Upper lobe of right lung (tissue), 1 donor: ENCODE data around the gene HSPG2. TPM values are rescaled to one million over a fixed set of nuclear protein-coding genes. Genes with fewer than 3 reads are reported as not detected.

Source experiments
- ATAC-seq: fragments of 200-7000 bp; cut with Tn5 transposase; one replicate; pipeline ENCODE4 v1.9.1; 2020; ENCODE audit warnings: mild to moderate bottlenecking, moderate library complexity
- DNase-seq: peaks from one replicate; pipeline ENCODE4 v3.0.0-alpha.2; 2020
- H3K27ac ChIP-seq: fragments of 200-600 bp; one replicate; pipeline ENCODE4 v1.8.0; 2022
- H3K27me3 ChIP-seq: fragments of 200-600 bp; one replicate; pipeline ENCODE4 v1.8.0; 2022; ENCODE audit warnings: mild to moderate bottlenecking
- H3K36me3 ChIP-seq: fragments of 200-600 bp; one replicate; pipeline ENCODE4 v1.8.0; 2022
- H3K4me1 ChIP-seq: fragments of 200-600 bp; one replicate; pipeline ENCODE4 v1.8.0; 2022
- H3K4me3 ChIP-seq: fragments of 200-600 bp; one replicate; pipeline ENCODE4 v1.8.0; 2022; ENCODE audit warnings: mild to moderate bottlenecking
- H3K9me3 ChIP-seq: fragments of 200-600 bp; one replicate; pipeline ENCODE4 v1.8.0; 2022
- CTCF ChIP-seq: fragments of 200-600 bp; IDR thresholded peaks from one replicate; pipeline ENCODE4 v1.8.0; 2022; ENCODE audit warnings: antibody characterized with exemption
- intact Hi-C: fragments of 100-400 bp; cut with DNase I; formaldehyde crosslinking; loops from one replicate; pipeline ENCODE4 v1.11.0; 2022
- total RNA-seq: library from RNA; stranded (reverse); fragmentation: NEBNext Ultra II Directional; extraction: Animal tissue kit (Norgen Biotek cat#: 25700); gene quantifications from one replicate; pipeline ENCODE4 v1.2.1, GENCODE V29; 2021
- donor health status: DM: no; HTN: yes; CAD: no; lungs with severe emphysema.

HSPG2 gene
- total RNA-seq, 1 donor from 2014 or later: 393 TPM

- DNase-seq: no peak
- peaks cover 73% of the 10 kb centered on the region for H3K36me3 ChIP-seq
Measured at GRCh38 chr1:21886486-21887215, 50.5 kb downstream of the HSPG2 start.

GRCh38 chr1:21885236-21886037 is 51.7 kb downstream of the HSPG2 start:
- TF ChIP-seq CTCF: no peak
- no peak for ATAC-seq
- Histone ChIP-seq H3K4me1 (no peaks in the 10 kb centered on the region), H3K27ac (no peak overlapping the region), H3K9me3 (no peaks in the 10 kb centered on the region), H3K36me3 (peaks cover 78% of the 10 kb centered on the region), H3K27me3 (no peaks in the 10 kb centered on the region), H3K4me3 (no peak overlapping the region)
- intact Hi-C loops: no loop called here
- no peak for DNase-seq

More at GRCh38 chr1:21886486-21887215, 50.5 kb downstream of the HSPG2 start:
- no peak overlapping the region for H3K4me3 ChIP-seq
- H3K9me3 ChIP-seq: no peaks in the 10 kb centered on the region
- no peaks in the 10 kb centered on the region for H3K4me1 ChIP-seq
- intact Hi-C loops: no loop called here
- no peaks in the 10 kb centered on the region for H3K27me3 ChIP-seq
- TF ChIP-seq CTCF: no peak
- H3K27ac ChIP-seq: no peak overlapping the region
- ATAC-seq: peak; percentile 56

- TF ChIP-seq CTCF: no peak
- Histone ChIP-seq H3K9me3 (no peaks in the 10 kb centered on the region), H3K4me1 (no peaks in the 10 kb centered on the region), H3K36me3 (peaks cover 82% of the 10 kb centered on the region), H3K27ac (no peak overlapping the region), H3K27me3 (no peaks in the 10 kb centered on the region), H3K4me3 (no peak overlapping the region)
- ATAC-seq: no peak
- intact Hi-C loops: no loop called here
- no peak for DNase-seq
Measured at GRCh38 chr1:21884456-21885235, 52.5 kb downstream of the HSPG2 start.

GRCh38 chr1:21882721-21883415 is 54.2 kb downstream of the HSPG2 start:
- no peak overlapping the region for H3K4me3 ChIP-seq

More at GRCh38 chr1:21882721-21883415, 54.2 kb downstream of the HSPG2 start:
- Histone ChIP-seq H3K9me3 (no peaks in the 10 kb centered on the region), H3K4me1 (no peaks in the 10 kb centered on the region), H3K36me3 (peaks cover 83% of the 10 kb centered on the region), H3K27me3 (no peaks in the 10 kb centered on the region), H3K27ac (no peak overlapping the region)
- intact Hi-C loops: no loop called here
- DNase-seq (no peak), ATAC-seq (no peak)
- no peak for TF ChIP-seq CTCF
